ENCODE measurements around the gene RNFT2.
A peak's percentile ranks its signal among the peaks of the same experiment; 100 is the strongest.

Gene RNFT2

GRCh38 chr12:116694653-116695463 lies 43.3 kb upstream of the RNFT2 start:
- Histone ChIP-seq H3K27ac (ENCODE audit: extremely low read depth, low read depth, low read length) (no peak overlapping the region), H3K36me3 (ENCODE audit: control insufficient read depth in 2 of 2, insufficient read depth in 1 of 2, low read length in 2 of 2) (no peaks in the 10 kb centered on the region), H3K9me3 (ENCODE audit: control insufficient read depth, insufficient read depth, low read depth, low read length) (no peaks in the 10 kb centered on the region), H3K4me1 (ENCODE audit: control insufficient read depth, insufficient read depth, low read length) (peaks cover 6% of the 10 kb centered on the region; the same call in 1 of the 2 replicates), H3K4me3 (ENCODE audit: low read depth, low read length) (no peak overlapping the region)
- TF ChIP-seq SCRT2 (tag by site-specific recombination; IDR thresholded peaks at IDR 0.05) (no peak), ZNF585B (tag by site-specific recombination; IDR thresholded peaks at IDR 0.05) (peak; percentile 50)
- ChIA-PET CTCF (interaction anchor here (0.7 kb wide), 1 partner anchor 1162 kb away, joined by 3 read pairs; no protein-coding TSS in a partner anchor), POLR2A (no interaction called here)

DNA sequence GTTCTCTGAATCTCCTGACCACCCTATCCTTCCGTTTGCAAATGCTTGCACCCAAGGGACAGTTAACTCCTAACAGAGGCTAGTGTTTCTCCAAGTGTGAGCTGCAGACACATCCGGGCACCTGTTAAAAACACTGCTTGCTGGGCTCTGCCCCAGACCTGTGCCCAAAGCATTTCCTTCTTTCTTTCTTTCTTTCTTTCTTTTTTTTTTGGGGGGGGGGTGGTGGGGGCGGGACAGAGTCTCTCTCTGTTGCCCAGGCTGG lies 42.7 kb upstream of the RNFT2 start:
- no peak for TF ChIP-seq KLF7 (tag by site-specific recombination; IDR thresholded peaks at IDR 0.05; ENCODE audit: borderline replicate concordance)
- no peak for TF ChIP-seq ZNF837 (tag by site-specific recombination; IDR thresholded peaks at IDR 0.05)
- TF ChIP-seq PBX3 (CRISPR knock-in tag; IDR thresholded peaks at IDR 0.05): no peak
- TF ChIP-seq TCF7L2 (IDR thresholded peaks at IDR 0.05; ENCODE audit: borderline replicate concordance, low read depth, low read length): no peak
- CTCF ChIA-PET: no interaction called here

GRCh38 chr12:116697305-116697704 lies 40.8 kb upstream of the RNFT2 start:
- H3K9me3 ChIP-seq (ENCODE audit: control insufficient read depth, insufficient read depth, low read depth, low read length): no peaks in the 10 kb centered on the region
- no peak overlapping the region for H3K4me3 ChIP-seq (ENCODE audit: low read depth, low read length)
- H3K36me3 ChIP-seq (ENCODE audit: control insufficient read depth in 2 of 2, insufficient read depth in 1 of 2, low read length in 2 of 2): no peaks in the 10 kb centered on the region
- ChIA-PET CTCF (interaction anchor here (0.6 to 2.2 kb wide), 11 partner anchors 9 to 775 kb away, joined by 3 to 6 read pairs (median 4); no protein-coding TSS in a partner anchor), POLR2A (no interaction called here)
- no peak overlapping the region for H3K27ac ChIP-seq (ENCODE audit: extremely low read depth, low read depth, low read length)
- peaks cover 6% of the 10 kb centered on the region; the same call in 1 of the 2 replicates for H3K4me1 ChIP-seq (ENCODE audit: control insufficient read depth, insufficient read depth, low read length)
- TF ChIP-seq ZNF600 (tag by site-specific recombination; IDR thresholded peaks at IDR 0.05) (0 out of 2 replicates have a peak, but pooled peaks have one; percentile 23), ZNF585B (tag by site-specific recombination; IDR thresholded peaks at IDR 0.05) (no peak), SALL2 (tag by site-specific recombination; IDR thresholded peaks at IDR 0.05; ENCODE audit: borderline replicate concordance) (no peak), ZSCAN4 (tag by site-specific recombination; IDR thresholded peaks at IDR 0.05) (no peak), ZNF626 (tag by site-specific recombination; IDR thresholded peaks at IDR 0.05) (no peak), ZNF677 (tag by site-specific recombination; IDR thresholded peaks at IDR 0.05) (no peak), ZSCAN30 (tag by site-specific recombination; IDR thresholded peaks at IDR 0.05) (no peak), KLF1 (tag by site-specific recombination; IDR thresholded peaks at IDR 0.05) (no peak), ZNF214 (tag by site-specific recombination; IDR thresholded peaks at IDR 0.05; ENCODE audit: borderline replicate concordance) (no peak), ZNF473 (tag by site-specific recombination; IDR thresholded peaks at IDR 0.05) (no peak), ZNF169 (tag by site-specific recombination; IDR thresholded peaks at IDR 0.05) (no peak), ZNF654 (tag by site-specific recombination; IDR thresholded peaks at IDR 0.05; ENCODE audit: low read depth) (peak; percentile 58), BCL6B (tag by site-specific recombination; IDR thresholded peaks at IDR 0.05) (no peak), BCL11A (tag by site-specific recombination; IDR thresholded peaks at IDR 0.05; ENCODE audit: low read depth) (no peak), KLF8 (tag by site-specific recombination; IDR thresholded peaks at IDR 0.05) (no peak), ZNF426 (tag by site-specific recombination; IDR thresholded peaks at IDR 0.05) (no peak), ZNF530 (tag by site-specific recombination; IDR thresholded peaks at IDR 0.05; ENCODE audit: low read depth) (no peak)
- TF ChIP-seq, protein P1, sequence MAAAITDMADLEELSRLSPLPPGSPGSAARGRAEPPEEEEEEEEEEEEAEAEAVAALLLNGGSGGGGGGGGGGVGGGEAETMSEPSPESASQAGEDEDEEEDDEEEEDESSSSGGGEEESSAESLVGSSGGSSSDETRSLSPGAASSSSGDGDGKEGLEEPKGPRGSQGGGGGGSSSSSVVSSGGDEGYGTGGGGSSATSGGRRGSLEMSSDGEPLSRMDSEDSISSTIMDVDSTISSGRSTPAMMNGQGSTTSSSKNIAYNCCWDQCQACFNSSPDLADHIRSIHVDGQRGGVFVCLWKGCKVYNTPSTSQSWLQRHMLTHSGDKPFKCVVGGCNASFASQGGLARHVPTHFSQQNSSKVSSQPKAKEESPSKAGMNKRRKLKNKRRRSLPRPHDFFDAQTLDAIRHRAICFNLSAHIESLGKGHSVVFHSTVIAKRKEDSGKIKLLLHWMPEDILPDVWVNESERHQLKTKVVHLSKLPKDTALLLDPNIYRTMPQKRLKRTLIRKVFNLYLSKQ (tag by site-specific recombination; IDR thresholded peaks at IDR 0.05; ENCODE audit: borderline replicate concordance): no peak
- TF ChIP-seq, protein P2, sequence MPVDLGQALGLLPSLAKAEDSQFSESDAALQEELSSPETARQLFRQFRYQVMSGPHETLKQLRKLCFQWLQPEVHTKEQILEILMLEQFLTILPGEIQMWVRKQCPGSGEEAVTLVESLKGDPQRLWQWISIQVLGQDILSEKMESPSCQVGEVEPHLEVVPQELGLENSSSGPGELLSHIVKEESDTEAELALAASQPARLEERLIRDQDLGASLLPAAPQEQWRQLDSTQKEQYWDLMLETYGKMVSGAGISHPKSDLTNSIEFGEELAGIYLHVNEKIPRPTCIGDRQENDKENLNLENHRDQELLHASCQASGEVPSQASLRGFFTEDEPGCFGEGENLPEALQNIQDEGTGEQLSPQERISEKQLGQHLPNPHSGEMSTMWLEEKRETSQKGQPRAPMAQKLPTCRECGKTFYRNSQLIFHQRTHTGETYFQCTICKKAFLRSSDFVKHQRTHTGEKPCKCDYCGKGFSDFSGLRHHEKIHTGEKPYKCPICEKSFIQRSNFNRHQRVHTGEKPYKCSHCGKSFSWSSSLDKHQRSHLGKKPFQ (tag by site-specific recombination; IDR thresholded peaks at IDR 0.05): no peak

More for the DNA sequence above, 42.7 kb upstream of the RNFT2 start:
- Histone ChIP-seq H3K36me3 (ENCODE audit: control insufficient read depth in 2 of 2, insufficient read depth in 1 of 2, low read length in 2 of 2) (no peaks in the 10 kb centered on the region), H3K4me1 (ENCODE audit: control insufficient read depth, insufficient read depth, low read length) (peaks cover 6% of the 10 kb centered on the region; the same call in 1 of the 2 replicates), H3K27ac (ENCODE audit: extremely low read depth, low read depth, low read length) (no peak overlapping the region), H3K4me3 (ENCODE audit: low read depth, low read length) (no peak overlapping the region), H3K9me3 (ENCODE audit: control insufficient read depth, insufficient read depth, low read depth, low read length) (no peaks in the 10 kb centered on the region)
- POLR2A ChIA-PET: no interaction called here
